Measurements from ENCODE around the gene CELSR3.

Gene CELSR3

DNA sequence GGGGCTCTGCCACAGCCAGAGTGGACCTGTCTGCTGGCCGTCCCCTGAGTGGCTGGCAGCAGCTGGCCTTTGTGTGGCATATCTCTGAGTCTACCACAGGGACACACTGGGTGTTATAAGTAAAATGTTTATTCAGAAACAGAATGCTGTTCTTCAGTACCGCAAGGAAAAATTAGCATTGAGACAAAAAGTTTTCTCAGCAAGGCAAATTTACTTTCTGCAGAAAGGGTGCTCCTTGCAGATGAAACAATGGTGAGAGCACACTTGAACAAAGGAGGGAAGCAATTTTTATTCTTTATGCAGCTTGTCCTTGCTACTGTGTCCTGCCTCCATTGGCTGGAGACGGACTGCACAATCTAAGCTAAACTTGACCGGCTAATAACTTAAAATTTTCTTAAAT is 45.1 kb downstream of the CELSR3 start:
- TF ChIP-seq, protein P1, sequence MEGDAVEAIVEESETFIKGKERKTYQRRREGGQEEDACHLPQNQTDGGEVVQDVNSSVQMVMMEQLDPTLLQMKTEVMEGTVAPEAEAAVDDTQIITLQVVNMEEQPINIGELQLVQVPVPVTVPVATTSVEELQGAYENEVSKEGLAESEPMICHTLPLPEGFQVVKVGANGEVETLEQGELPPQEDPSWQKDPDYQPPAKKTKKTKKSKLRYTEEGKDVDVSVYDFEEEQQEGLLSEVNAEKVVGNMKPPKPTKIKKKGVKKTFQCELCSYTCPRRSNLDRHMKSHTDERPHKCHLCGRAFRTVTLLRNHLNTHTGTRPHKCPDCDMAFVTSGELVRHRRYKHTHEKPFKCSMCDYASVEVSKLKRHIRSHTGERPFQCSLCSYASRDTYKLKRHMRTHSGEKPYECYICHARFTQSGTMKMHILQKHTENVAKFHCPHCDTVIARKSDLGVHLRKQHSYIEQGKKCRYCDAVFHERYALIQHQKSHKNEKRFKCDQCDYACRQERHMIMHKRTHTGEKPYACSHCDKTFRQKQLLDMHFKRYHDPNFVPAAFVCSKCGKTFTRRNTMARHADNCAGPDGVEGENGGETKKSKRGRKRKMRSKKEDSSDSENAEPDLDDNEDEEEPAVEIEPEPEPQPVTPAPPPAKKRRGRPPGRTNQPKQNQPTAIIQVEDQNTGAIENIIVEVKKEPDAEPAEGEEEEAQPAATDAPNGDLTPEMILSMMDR (IDR thresholded peaks at IDR 0.05), result no peak
- H3K4me3 ChIP-seq (ENCODE audit: low read depth in 1 of 2, low read length in 1 of 2), result no peak overlapping the region
- peaks cover 6% of the 10 kb centered on the region for H3K36me3 ChIP-seq
- peaks cover 32 to 36% of the 10 kb centered on the region in 2 experiments for H3K4me1 ChIP-seq (ENCODE audit: control insufficient read depth in 1 of 2, insufficient read depth in 1 of 2, low read depth in 1 of 2, low read length in 1 of 2)
- H3K9me3 ChIP-seq, result no peaks in the 10 kb centered on the region
- H3K27ac ChIP-seq, result no peak overlapping the region
- no peaks in the 10 kb centered on the region for H3K27me3 ChIP-seq

DNA sequence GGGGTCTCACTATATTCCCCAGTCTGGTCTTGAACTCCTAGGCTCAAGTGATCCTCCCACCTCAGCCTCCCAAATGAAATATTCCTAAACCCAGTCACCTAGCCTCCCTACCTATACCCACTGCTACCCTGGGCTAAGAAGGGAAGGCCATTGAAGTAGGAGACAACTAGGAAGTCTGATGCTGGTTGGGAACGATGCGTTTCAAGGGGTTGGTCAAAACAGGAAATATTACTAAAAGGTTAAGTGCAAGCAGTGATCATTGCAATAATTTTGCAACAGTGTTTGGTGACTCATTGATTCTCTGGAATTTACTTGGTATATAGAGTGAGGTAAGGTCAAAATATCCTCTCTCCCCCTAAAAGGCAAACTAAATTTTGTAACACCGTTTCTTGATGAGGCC is 48.6 kb downstream of the CELSR3 start:
- Histone ChIP-seq H3K9me3 (no peaks in the 10 kb centered on the region), H3K36me3 (no peaks in the 10 kb centered on the region), H3K27ac (peak overlapping the region; percentile 81), H3K4me1 (ENCODE audit: control insufficient read depth in 1 of 2, insufficient read depth in 1 of 2, low read depth in 1 of 2, low read length in 1 of 2) (peaks cover 31 to 36% of the 10 kb centered on the region in 2 experiments), H3K27me3 (no peaks in the 10 kb centered on the region), H3K4me3 (ENCODE audit: low read depth in 1 of 2, low read length in 1 of 2) (peak overlapping the region in 1 of 2 experiments; percentile 5)
- TF ChIP-seq, protein P1 (IDR thresholded peaks at IDR 0.05), result no peak

DNA sequence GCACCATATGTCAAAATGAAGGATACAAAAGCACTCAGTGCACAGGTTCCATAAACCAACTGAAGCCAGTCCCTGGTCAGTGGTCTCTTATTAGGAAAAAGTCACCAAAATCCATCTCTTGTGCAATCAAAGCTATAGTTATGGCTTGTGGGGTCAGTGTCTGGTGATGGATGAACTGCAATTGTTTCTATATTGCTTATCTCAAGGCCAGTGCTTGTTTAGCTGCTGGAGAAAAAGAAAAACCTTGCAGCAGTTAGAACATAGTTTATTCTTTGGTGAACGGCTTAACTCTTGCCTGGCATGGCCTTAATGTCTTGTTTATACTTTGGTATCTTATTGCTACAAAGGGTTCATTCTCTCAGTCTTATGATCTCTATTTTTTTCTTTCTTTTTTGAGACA is 50.4 kb downstream of the CELSR3 start:
- no peaks in the 10 kb centered on the region for H3K9me3 ChIP-seq
- H3K4me1 ChIP-seq (ENCODE audit: control insufficient read depth in 1 of 2, insufficient read depth in 1 of 2, low read depth in 1 of 2, low read length in 1 of 2), result peaks cover 41 to 48% of the 10 kb centered on the region in 2 experiments
- H3K27me3 ChIP-seq, result no peaks in the 10 kb centered on the region
- no peak overlapping the region for H3K27ac ChIP-seq
- TF ChIP-seq, protein P1 (IDR thresholded peaks at IDR 0.05), result no peak
- no peaks in the 10 kb centered on the region for H3K36me3 ChIP-seq
- no peak overlapping the region for H3K4me3 ChIP-seq (ENCODE audit: low read depth in 1 of 2, low read length in 1 of 2)

DNA sequence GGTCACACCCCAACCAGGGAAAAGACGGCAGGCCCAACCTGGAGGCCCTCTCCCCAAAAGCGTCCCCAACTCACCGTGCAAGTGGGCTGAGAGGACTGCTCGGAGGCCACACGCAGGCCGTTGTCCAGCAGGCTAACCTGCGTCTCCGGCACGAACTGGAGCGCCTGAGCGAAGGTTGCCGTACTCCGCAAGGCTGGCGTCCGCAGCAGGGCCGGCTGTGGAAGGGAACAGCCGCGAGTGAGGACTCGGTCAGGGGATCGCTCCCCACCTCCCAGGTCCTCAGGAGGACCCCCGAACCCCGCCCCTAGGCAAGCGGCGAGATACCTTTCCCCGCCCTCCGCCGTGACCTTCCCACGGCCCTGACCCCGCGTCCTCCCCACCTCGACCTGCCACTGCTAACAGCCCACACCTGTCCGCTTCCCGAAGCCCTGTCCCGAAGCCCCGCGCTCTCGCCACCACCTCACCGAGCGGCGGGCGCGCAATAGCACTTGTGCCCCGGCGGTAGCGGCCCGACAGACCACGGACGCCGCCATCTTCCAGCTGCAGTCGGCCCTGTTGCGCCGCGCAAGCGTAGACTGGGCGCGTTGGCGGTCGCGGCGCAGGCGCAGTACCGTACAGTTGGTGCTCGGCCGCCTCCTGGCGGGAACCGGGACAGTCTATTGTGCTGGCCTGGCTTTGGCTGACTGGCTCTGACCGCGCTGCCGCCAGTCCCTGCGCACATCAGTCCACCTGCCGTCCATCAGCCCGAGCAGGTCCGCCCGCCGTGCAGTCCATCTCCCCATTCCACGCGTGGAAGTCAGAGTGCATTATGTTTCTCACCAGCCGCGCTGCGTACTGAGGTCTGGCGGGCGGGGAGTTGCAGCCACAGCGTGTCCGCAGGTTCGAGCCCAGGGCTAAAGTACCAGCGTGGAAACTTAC is 53.3 kb downstream of the CELSR3 start, which contains the start of gene UQCRC1:
TSS of gene UQCRC1 (minus strand) at position 559 of the 918 bp plus-strand sequence. CDS start at position 533, 26 bp downstream.
- Histone ChIP-seq H3K27ac (peak within 1 kb of the TSS; percentile 73), H3K9me3 (no peaks in the 10 kb centered on the region), H3K4me3 (ENCODE audit: low read depth in 1 of 2, low read length in 1 of 2) (peak within 1 kb of the TSS; percentile 90 to 99), H3K36me3 (peaks cover 25% of the 10 kb centered on the region), H3K4me1 (ENCODE audit: control insufficient read depth in 1 of 2, insufficient read depth in 1 of 2, low read depth in 1 of 2, low read length in 1 of 2) (peaks cover 33 to 38% of the 10 kb centered on the region in 2 experiments), H3K27me3 (no peaks in the 10 kb centered on the region)
- TF ChIP-seq, protein P1 (IDR thresholded peaks at IDR 0.05), result peak; percentile 97

DNA sequence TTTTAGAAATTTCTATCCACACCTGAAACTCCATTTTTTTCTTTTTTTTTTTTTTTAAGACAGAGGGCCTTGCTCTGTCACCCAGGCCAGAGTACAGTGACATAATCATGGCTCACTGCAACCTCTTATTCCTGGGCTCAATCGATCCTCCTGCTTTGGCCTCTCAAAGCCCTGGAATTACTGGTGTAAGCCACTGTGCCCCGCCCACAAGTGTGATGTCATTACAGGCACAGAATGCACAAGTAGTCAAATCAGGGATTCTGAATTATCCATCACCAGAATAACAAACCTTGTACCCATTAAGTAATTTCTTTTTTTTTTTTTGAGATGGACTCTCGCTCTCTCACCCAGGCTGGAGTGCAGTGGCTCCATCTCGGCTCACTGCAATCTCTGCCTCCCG is 55.2 kb downstream of the CELSR3 start:
- H3K9me3 ChIP-seq, result no peaks in the 10 kb centered on the region
- H3K36me3 ChIP-seq, result peaks cover 43% of the 10 kb centered on the region
- no peak overlapping the region for H3K4me3 ChIP-seq (ENCODE audit: low read depth in 1 of 2, low read length in 1 of 2)
- H3K27ac ChIP-seq, result no peak overlapping the region
- peaks cover 21 to 22% of the 10 kb centered on the region in 2 experiments for H3K4me1 ChIP-seq (ENCODE audit: control insufficient read depth in 1 of 2, insufficient read depth in 1 of 2, low read depth in 1 of 2, low read length in 1 of 2)
- TF ChIP-seq, protein P1 (IDR thresholded peaks at IDR 0.05), result no peak
- H3K27me3 ChIP-seq, result no peaks in the 10 kb centered on the region
